Activated naive CD4-positive, alpha-beta T cell treated with anti-CD3 and anti-CD28 coated beads, Interleukin-2, amount 50 U/mL, for 16 hours (primary cell): Measurements from ENCODE around the gene SRRM4.
"Not testable (repeated sequence)": the region's sequence is repeated elsewhere in the genome, so short reads cannot be mapped to it uniquely, and the experiment has no call there.

Source experiments
- DNase-seq: peaks from one replicate; pipeline ENCODE4 v3.0.0-alpha.2; 2020

Gene SRRM4

GRCh38 chr12:119012179-119012578, 30.8 kb downstream of the SRRM4 start:
- no peak for DNase-seq

GRCh38 chr12:119013023-119013422, 31.7 kb downstream of the SRRM4 start:
- no peak for DNase-seq

- DNase-seq: no peak
Measured at GRCh38 chr12:119014368-119014767, 33.0 kb downstream of the SRRM4 start.

- DNase-seq: no peak
Measured at GRCh38 chr12:119016715-119017114, 35.4 kb downstream of the SRRM4 start.

GRCh38 chr12:119019166-119019565, 37.8 kb downstream of the SRRM4 start:
- DNase-seq: no peak

- no peak for DNase-seq
Measured at GRCh38 chr12:119020406-119021360, 39.3 kb downstream of the SRRM4 start.

GRCh38 chr12:119024356-119024755, 43.0 kb downstream of the SRRM4 start:
- DNase-seq: no peak

- DNase-seq: no peak
Measured at GRCh38 chr12:119025786-119026185, 44.4 kb downstream of the SRRM4 start.

GRCh38 chr12:119033332-119033731, 52.0 kb downstream of the SRRM4 start:
- not testable (repeated sequence) for DNase-seq

- no peak for DNase-seq
Measured at GRCh38 chr12:119036878-119037825, 55.8 kb downstream of the SRRM4 start.

- DNase-seq: no peak
Measured at GRCh38 chr12:119044094-119044493, 62.8 kb downstream of the SRRM4 start.

GRCh38 chr12:119047641-119048040, 66.3 kb downstream of the SRRM4 start:
- no peak for DNase-seq

GRCh38 chr12:119050663-119051062, 69.3 kb downstream of the SRRM4 start:
- DNase-seq: no peak

GRCh38 chr12:119051474-119051873, 70.1 kb downstream of the SRRM4 start:
- DNase-seq: no peak

- DNase-seq: no peak
Measured at GRCh38 chr12:119052001-119052400, 70.7 kb downstream of the SRRM4 start.

GRCh38 chr12:119055977-119056376, 74.6 kb downstream of the SRRM4 start:
- DNase-seq: no peak

GRCh38 chr12:119060847-119061796, 79.8 kb downstream of the SRRM4 start:
- no peak for DNase-seq

GRCh38 chr12:119068129-119068856, 87.0 kb downstream of the SRRM4 start:
- no peak for DNase-seq

GRCh38 chr12:119069147-119069642, 87.9 kb downstream of the SRRM4 start:
- DNase-seq: no peak

- DNase-seq: no peak
Measured at GRCh38 chr12:119071176-119071575, 89.8 kb downstream of the SRRM4 start.

- no peak for DNase-seq
Measured at GRCh38 chr12:119071638-119072231, 90.4 kb downstream of the SRRM4 start.
